Ishikawa (cell line): ENCODE results near the gene TECR.

Experiments used
- CEBPB ChIP-seq: IDR thresholded peaks from 2 replicates; pipeline ENCODE4 v1.6.1; 2012
- CREB1 ChIP-seq: IDR thresholded peaks from 2 replicates; pipeline ENCODE4 v1.6.1; 2012; ENCODE audit warnings: low read depth
- EGR1 ChIP-seq: IDR thresholded peaks from 2 replicates; pipeline ENCODE4 v1.6.1; 2012
- FOXM1 ChIP-seq: IDR thresholded peaks from 2 replicates; pipeline ENCODE4 v1.6.1; 2012; ENCODE audit warnings: low read depth, borderline replicate concordance
- YY1 ChIP-seq: IDR thresholded peaks from 2 replicates; pipeline ENCODE4 v1.6.1; 2012; ENCODE audit warnings: low read depth
- TF ChIP-seq, protein P1 (sequence below): IDR thresholded peaks from 2 replicates; pipeline ENCODE4 v1.6.1; 2012; ENCODE audit warnings: low read depth, mild to moderate bottlenecking

- TF ChIP-seq, protein P1, sequence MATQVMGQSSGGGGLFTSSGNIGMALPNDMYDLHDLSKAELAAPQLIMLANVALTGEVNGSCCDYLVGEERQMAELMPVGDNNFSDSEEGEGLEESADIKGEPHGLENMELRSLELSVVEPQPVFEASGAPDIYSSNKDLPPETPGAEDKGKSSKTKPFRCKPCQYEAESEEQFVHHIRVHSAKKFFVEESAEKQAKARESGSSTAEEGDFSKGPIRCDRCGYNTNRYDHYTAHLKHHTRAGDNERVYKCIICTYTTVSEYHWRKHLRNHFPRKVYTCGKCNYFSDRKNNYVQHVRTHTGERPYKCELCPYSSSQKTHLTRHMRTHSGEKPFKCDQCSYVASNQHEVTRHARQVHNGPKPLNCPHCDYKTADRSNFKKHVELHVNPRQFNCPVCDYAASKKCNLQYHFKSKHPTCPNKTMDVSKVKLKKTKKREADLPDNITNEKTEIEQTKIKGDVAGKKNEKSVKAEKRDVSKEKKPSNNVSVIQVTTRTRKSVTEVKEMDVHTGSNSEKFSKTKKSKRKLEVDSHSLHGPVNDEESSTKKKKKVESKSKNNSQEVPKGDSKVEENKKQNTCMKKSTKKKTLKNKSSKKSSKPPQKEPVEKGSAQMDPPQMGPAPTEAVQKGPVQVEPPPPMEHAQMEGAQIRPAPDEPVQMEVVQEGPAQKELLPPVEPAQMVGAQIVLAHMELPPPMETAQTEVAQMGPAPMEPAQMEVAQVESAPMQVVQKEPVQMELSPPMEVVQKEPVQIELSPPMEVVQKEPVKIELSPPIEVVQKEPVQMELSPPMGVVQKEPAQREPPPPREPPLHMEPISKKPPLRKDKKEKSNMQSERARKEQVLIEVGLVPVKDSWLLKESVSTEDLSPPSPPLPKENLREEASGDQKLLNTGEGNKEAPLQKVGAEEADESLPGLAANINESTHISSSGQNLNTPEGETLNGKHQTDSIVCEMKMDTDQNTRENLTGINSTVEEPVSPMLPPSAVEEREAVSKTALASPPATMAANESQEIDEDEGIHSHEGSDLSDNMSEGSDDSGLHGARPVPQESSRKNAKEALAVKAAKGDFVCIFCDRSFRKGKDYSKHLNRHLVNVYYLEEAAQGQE = no peak
- no peak for TF ChIP-seq CREB1
- no peak for TF ChIP-seq EGR1
- no peak for TF ChIP-seq CEBPB
- no peak for TF ChIP-seq FOXM1
- TF ChIP-seq YY1 = no peak
These were observed 48.7 kb upstream of the TECR start for GRCh38 chr19:14480700-14481079.
